Brain pericyte (primary cell): ENCODE data around the gene SLC15A1.
"Not testable (repeated sequence)": the region's sequence is repeated elsewhere in the genome, so short reads cannot be mapped to it uniquely, and the experiment has no call there.

Experiments used
- DNase-seq: peaks from one replicate; pipeline ENCODE4 v3.0.0-alpha.2; 2012; ENCODE audit warnings: low read depth, low spot score

The SLC15A1 gene

DNA sequence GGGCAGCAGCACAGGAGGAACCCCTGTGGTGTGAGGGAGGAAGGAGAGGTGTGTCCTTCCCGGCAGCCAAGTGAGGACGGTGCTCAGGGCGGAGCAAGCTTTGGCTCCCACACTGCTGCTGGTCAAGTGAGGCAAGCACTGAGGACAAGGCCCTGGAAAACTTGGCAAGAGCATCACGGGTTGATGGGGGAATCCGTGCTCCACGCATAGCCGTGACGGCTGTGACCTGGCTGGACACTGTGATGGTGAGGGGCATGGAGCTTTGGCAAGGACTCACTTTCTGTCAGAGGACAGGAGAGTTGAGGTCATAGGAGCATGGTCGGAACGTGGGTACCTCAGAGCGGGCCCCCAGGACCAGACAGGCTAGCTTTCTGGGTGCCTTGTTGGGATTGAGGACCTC, 29.0 kb upstream of the SLC15A1 start:
- DNase-seq = no peak

DNA sequence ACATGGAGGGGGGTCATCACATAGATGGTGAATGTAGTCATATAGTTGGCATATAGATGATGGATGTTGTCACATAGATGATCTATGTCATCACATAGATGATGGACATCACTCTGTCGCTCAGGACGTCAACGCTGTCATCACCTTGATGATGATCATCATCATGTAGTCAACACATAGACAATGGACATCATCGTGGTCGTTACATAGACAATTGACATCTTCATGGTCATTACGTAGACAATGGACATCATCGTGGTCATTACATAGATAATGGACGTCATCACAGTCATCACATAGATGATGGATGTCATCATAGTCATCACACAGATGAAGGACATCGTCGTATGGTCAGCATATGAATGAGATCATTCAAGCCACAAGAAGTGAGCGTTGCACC, 28.6 kb upstream of the SLC15A1 start:
- DNase-seq = no peak

DNA sequence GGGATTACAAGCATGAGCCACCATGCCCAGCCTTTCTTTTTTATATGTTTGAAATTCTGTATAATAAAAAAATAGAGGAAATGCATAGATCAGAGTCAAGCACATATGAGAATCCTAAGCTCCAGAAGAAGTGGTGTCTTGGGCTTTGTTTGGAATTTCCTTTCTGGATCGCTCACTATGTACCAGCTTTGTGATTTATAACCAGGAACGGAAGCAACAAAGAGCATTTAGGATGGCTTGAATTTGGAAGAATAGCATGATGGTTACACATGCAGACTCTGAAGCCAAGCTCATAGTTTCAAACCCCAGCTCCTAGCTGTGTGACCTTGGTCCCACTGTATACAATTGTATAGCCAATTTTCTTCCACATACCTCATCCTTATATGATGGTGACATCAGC, 28.0 kb upstream of the SLC15A1 start:
- DNase-seq = no peak

- DNase-seq = no peak
These were observed 27.2 kb upstream of the SLC15A1 start for GRCh38 chr13:98779695-98780094.

- peak; percentile 8 for DNase-seq
These were observed 26.3 kb upstream of the SLC15A1 start for GRCh38 chr13:98778749-98779148.

DNA sequence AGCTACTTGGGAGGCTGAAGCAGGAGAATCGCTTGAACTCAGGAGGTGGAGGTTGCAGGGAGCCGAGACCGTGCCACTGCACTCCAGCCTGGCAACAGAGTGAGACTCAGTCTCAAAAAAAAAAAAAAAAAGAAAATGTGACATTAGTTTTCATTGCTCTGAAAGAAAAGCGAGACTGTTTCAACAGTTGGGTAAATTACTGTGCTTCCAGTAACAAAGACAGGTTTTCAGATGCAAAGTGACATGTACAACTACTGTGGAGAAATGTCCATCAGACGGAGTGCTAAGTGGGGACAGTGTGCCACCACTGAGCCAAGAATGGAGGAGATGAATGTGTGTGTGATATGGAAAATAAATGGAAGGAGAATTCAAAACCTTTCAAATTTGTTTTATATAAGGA, 24.2 kb upstream of the SLC15A1 start:
- DNase-seq = no peak

GRCh38 chr13:98775844-98776598, 23.5 kb upstream of the SLC15A1 start:
- no peak for DNase-seq

DNA sequence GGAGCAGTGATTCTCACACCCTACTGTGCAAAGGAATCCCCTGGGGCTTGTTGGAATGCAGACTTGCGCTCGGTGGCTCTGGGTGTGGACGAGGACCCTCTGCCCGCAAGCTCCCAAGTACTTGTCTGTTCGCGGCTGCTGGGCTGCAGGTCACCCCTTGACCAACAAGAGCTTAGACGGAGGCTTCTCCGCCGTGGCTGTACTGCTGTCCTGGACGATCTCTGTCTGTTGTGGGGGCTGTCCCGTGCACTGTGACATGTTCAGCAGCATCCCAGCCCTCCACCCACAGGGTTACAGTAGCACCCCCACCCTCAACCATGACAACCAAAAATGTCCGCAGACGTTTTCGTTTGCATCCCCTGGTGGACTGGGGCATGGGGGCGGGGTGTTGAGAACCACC, 22.9 kb upstream of the SLC15A1 start:
- DNase-seq = no peak

DNA sequence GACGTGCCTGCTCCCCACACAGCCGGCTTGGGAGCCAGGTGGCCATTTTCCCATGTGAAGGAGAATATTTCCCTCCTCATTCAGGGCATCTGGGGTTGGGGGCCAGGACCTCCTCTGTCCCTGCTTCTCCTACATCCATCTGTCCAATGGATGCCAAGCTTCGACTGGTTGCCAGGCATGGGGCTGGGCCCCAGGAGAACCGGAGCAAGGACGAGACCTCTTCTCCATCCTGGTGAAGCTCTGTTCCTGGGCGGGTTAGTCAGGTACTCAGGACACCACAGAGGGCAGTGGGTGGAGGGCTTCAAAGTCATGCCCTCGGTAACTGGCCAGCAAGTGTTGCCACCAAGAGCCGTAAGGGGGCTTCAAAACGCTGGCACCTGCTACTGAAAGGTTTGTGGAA, 22.3 kb upstream of the SLC15A1 start:
- no peak for DNase-seq

- DNase-seq = no peak
These were observed 21.4 kb upstream of the SLC15A1 start for GRCh38 chr13:98773921-98774320.

DNA sequence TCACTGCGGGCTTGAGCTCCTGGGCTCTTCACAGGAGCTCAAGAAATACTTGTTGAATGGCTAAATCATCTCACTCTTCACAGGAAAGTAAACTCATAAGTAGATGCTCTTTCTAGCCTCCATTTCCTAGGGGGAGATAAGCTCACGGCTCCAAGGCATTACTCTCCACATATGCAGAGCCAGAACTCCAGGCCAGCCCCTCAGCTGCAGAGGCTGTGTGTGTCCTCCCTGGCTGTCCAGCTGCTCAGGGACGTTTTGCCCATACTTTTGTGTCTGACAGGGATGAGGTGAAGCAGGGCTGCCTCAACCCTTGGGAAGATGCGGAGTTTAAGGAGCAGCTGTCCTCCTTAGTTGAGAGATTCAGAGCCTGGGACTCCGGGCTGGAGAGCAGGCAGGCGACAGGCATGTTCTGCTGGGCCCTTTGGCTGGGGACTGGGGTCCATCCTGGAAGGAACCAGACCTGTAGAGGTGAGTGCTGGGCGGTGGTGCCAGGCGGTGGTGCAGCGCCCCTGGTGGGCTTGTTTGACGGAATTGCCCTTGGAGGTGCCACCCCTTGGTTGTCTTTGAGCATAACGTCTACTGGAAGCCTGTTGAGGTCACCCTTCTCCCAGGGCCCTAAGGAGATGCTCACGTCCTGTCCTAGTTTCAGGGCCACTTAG, 20.5 kb upstream of the SLC15A1 start:
- no peak for DNase-seq

DNA sequence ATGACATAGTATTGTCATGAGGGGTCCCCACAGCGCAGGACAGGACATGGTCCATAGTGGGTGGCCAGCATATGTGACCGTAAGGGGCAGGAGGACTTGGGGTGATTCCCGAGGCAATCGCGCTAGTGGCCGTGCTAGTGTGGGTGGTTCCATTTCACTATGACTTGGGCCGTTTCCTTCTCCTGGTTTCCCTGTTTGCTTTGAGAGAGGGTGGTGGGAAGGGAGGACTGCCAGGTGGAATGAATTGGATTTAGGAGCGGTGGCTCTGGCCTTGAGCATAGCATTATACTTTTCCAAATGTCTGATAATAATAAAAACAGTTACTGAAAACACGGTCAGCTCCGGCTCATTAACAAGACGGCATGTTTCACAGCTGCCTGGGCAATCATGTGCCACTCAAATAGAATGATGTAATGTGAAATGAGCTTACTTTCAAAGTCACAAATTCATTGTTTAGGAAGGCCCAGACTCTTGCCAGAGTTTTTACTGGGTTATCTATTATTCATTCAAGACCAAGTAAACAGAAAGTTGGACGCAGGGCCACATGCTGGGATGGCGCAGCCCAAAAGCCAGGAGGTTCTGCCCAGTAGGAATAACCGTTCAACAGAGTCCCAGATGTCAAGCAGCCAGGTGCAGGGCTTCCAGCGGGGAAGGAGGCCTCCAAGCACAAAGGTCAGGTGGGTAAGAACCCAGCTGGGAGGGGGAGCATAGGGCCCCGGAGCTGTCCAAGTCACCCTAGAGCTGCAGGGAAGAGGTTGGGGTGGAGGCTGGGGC, 19.6 kb upstream of the SLC15A1 start:
- no peak for DNase-seq

DNA sequence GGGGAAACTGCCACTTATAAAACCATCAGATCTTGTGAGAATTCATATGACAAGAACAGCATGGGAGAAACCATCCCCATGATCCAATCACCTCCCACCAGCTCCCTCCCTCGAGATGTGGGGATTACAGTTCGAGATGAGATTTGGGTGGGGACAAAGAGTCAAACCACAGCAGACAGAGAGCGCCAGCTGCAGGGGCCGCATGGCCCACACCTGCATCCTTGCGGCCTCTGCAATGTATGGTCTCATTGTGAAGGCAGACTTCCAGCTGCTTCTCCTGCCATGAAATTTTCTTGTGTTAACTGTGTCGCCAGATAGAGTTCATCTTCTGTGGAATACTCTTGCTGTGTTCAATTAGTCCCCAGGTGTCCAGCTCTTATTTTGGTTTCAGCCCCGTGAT, 17.3 kb upstream of the SLC15A1 start:
- DNase-seq = no peak

- DNase-seq = no peak
These were observed 16.1 kb upstream of the SLC15A1 start for GRCh38 chr13:98768522-98768921.

DNA sequence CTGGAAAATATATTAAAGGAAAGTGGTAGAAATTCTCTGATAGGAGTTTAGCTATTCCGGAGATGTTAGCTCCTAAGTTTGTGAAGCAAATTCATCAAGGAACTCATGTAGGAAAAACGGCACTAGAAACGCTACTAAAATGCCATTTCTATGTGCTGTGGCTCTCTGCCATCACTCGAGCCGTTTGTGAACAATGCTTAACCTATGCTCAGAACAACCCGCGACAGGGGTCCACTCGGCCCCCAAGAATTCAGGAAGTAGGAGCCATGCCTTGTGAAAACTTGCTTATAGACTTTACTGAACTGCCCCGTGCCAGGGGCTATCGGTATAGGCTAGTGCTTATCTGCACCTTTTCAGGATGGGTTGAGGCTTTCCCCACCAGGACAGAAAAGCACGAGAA, 14.2 kb upstream of the SLC15A1 start:
- DNase-seq = no peak

DNA sequence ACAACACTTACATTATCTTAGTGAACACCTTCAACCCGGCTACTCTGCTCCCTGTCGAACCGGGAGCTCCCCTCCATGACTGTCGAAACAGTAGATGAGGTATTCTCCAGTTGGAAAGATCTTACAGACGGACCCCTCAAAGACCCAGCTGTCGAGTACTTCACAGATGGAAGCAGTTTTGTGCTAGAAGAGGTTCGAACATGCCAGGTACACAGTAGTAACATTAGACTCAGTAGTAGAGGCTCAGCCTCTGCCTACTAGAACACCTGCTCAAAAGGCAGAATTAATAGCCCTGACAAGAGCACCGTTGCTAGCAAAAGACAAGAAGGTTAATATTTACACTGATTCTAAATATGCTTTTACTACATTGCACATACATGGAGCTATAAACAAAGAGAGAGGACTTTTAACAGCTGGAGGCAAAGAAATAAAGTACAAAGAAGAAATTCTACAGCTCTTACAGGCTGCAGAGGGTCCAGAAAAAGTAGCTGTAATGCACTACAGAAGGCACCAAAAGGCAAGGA, 13.6 kb upstream of the SLC15A1 start:
- no peak for DNase-seq

DNA sequence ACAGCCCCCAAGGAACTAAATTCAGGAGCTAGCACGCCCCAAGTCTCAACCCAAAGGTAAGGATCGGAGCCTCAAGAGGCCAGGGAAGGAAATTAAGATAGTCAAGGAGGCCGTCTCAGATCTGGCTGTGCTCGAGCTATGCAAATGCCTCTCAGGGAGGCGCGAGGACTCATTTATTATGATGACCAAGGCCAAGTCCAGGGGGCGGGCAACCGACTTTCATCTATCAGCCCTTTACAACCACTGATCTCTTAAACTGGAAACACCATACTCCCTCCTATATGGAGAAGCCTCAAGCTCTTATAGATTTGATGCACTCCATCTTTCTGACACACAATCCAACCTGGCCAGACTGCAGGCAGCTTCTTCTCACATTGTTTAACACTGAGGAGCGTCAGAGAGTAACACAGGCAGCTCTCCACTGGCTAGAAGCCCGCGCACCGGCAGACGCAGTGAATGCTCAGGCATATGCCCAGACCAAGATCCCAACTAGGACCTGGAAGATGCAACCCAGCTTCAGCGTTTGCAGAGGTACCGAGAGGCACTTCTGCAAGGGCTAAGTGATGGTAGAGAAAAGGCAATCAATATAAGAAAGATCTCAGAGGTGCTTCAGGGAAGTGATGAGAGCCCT, 9.6 kb upstream of the SLC15A1 start:
- no peak for DNase-seq

DNA sequence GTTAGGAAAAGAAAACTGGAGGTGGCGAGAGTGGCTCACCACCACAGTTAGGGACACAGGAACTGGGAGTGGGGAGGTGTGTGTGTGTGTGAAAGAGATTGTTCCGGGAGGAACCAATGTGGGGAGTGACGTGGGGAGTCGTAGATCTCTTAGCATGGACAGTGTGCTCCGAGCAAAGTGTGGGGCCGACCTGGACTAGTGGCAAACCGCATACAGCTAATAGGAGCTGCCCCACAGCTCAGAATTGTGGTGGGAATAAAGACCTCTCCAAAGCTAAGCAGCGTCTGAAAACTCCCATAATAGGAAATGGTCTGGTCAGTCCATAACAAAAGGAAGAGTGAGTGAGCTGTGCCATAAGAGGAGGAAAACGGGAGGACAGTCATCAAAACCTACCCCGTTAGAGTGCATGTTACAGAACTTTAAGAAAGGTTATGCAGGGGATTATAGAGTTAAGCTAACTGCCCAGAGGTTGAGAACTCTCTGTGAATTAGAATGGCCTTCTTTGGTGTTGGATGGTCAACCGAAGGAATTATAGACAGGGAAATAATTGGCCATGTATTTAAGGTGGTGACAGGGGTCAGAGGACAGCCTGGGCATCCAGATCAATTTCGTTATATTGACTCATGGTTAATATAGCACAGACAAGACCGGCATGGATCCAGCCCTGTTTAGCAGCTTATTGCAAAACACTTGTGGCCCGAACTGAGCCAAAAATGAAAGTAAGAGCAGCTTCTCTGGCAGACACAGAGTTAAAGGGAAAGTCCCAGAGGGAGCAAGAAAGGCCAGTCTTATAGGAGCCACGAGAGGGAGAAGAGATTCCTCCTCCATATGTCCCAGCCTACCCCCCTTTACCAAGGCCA, 8.9 kb upstream of the SLC15A1 start:
- no peak for DNase-seq

GRCh38 chr13:98755729-98756128, 3.3 kb upstream of the SLC15A1 start:
- no peak for DNase-seq

GRCh38 chr13:98755116-98755515, 2.6 kb upstream of the SLC15A1 start:
- DNase-seq = no peak

- DNase-seq = not testable (repeated sequence)
These were observed 2.0 kb upstream of the SLC15A1 start for GRCh38 chr13:98754468-98754867.
